ENCODE data around the gene IMMP2L. TPM values are rescaled to one million over a fixed set of nuclear protein-coding genes. Genes with fewer than 3 reads are reported as not detected.

Gene IMMP2L
- total RNA-seq, 4 donors from 2014 or later, result 8.3 to 19.2 (median 17.8) TPM

- Histone ChIP-seq H3K36me3 (no peaks in the 10 kb centered on the region), H3K4me1 (no peaks in the 10 kb centered on the region), H3K4me3 (no peak overlapping the region), H3K27ac (no peak overlapping the region), H3K27me3 (no peaks in the 10 kb centered on the region), H3K9me3 (no peaks in the 10 kb centered on the region)
- intact Hi-C loops (cut with DNase I; ENCODE audit: low total_unique reads), result no loop called here
- no peak for TF ChIP-seq POLR2A (IDR thresholded peaks at IDR 0.05)
- TF ChIP-seq, protein P1, sequence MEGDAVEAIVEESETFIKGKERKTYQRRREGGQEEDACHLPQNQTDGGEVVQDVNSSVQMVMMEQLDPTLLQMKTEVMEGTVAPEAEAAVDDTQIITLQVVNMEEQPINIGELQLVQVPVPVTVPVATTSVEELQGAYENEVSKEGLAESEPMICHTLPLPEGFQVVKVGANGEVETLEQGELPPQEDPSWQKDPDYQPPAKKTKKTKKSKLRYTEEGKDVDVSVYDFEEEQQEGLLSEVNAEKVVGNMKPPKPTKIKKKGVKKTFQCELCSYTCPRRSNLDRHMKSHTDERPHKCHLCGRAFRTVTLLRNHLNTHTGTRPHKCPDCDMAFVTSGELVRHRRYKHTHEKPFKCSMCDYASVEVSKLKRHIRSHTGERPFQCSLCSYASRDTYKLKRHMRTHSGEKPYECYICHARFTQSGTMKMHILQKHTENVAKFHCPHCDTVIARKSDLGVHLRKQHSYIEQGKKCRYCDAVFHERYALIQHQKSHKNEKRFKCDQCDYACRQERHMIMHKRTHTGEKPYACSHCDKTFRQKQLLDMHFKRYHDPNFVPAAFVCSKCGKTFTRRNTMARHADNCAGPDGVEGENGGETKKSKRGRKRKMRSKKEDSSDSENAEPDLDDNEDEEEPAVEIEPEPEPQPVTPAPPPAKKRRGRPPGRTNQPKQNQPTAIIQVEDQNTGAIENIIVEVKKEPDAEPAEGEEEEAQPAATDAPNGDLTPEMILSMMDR (IDR thresholded peaks at IDR 0.05 in 4 of 5, conservative IDR thresholded peaks at IDR 0.05 in 1 of 5), result no peak
- in situ Hi-C loops (cut with MboI; ENCODE audit: low sequenced_read_pairs in 4 of 4), result no loop called here
- DNase-seq (no peak), ATAC-seq (no peak)
These were observed 632.6 kb downstream of the IMMP2L start for GRCh38 chr7:110929480-110930249.

DNA sequence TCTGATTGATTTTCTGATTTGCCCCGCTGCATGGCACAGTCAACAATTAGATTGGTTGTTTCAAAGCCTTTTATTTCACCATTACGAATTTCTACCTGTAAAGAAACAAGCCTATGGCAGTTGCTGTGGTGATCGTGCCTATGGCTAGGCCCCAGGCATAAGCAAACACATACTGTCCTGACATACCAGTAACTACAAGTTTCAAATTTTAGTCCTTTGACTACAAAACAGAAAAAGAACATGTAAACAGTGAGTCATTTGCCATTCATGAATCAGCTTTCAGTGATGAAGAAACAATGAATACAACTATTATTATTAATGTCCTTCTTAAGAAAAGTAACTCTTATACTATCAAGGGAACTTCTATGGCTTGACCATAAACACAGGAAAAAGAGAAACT lies 639.4 kb downstream of the IMMP2L start:
- Histone ChIP-seq H3K36me3 (no peaks in the 10 kb centered on the region), H3K27me3 (no peaks in the 10 kb centered on the region), H3K4me3 (no peak overlapping the region), H3K27ac (no peak overlapping the region), H3K4me1 (no peaks in the 10 kb centered on the region), H3K9me3 (no peaks in the 10 kb centered on the region)
- ATAC-seq (no peak), DNase-seq (no peak)
- no peak for TF ChIP-seq POLR2A (IDR thresholded peaks at IDR 0.05)
- TF ChIP-seq, protein P1 (IDR thresholded peaks at IDR 0.05 in 4 of 5, conservative IDR thresholded peaks at IDR 0.05 in 1 of 5), result no peak
- in situ Hi-C loops (cut with MboI; ENCODE audit: low sequenced_read_pairs in 4 of 4) (no loop called here), intact Hi-C loops (cut with DNase I; ENCODE audit: low total_unique reads) (no loop called here)

DNA sequence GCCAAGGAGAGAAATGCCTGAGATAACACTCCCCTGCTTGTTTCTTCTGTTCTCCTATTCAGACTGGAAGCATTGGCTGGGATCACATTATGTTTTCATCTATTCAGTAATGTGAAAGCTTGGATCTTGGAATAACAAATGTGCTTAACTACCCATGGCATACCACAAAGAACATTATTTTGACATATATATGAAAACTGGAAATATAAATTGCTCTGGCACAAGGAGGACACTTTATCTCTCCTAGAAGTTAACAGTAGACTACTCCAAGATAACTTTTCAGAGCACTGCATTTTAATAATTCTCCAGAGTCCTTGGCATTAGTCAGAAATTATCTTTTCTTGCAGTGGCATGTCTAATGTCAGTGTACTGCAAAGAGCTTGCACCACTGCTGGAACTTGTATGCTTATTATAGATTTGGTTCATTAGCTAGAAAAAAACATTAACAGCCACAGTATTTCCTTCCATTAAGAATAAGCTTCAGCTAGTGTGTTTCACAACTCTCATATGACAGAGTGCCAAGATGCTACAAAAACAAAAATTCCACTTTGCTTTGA lies 640.6 kb downstream of the IMMP2L start:
- H3K27ac ChIP-seq, result no peak overlapping the region
- TF ChIP-seq, protein P1 (IDR thresholded peaks at IDR 0.05 in 4 of 5, conservative IDR thresholded peaks at IDR 0.05 in 1 of 5), result no peak
- no peak for TF ChIP-seq POLR2A (IDR thresholded peaks at IDR 0.05)
- no peaks in the 10 kb centered on the region for H3K27me3 ChIP-seq
- no peak overlapping the region for H3K4me3 ChIP-seq
- no peaks in the 10 kb centered on the region for H3K9me3 ChIP-seq
- no peaks in the 10 kb centered on the region for H3K36me3 ChIP-seq
- ATAC-seq (no peak), DNase-seq (no peak)
- H3K4me1 ChIP-seq, result no peaks in the 10 kb centered on the region
- in situ Hi-C loops (cut with MboI; ENCODE audit: low sequenced_read_pairs in 4 of 4), result no loop called here
- intact Hi-C loops (cut with DNase I; ENCODE audit: low total_unique reads), result no loop called here

DNA sequence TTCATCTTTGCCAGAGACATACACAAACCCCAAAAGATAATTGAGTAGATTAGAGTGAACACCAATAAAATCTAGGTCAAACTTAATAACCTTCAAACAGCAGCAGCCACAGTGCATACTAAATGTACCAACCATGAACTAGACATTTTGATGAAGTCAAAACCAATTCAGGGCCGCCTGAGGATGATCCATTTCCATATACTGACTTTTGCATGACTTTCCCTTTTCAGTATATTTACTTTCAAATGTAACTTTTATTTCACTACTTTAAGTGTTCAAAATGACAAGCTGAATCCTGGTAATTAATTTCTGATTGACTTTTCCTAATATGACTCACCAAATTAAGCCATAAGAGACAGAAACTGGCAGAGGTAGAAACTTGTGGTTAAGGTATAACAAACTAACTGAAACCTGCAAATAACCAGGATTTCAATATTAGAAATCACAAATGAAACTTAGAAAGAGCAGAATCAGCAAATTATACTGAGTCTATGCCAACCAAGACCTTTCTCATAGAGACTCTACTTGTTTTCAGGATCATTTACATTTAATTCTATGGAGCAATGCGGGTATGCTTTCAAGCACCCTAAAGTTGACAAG lies 643.2 kb downstream of the IMMP2L start:
- TF ChIP-seq, protein P1 (IDR thresholded peaks at IDR 0.05 in 4 of 5, conservative IDR thresholded peaks at IDR 0.05 in 1 of 5), result no peak
- no peak for TF ChIP-seq POLR2A (IDR thresholded peaks at IDR 0.05)
- ATAC-seq (no peak), DNase-seq (no peak)
- in situ Hi-C loops (cut with MboI; ENCODE audit: low sequenced_read_pairs in 4 of 4), result no loop called here
- H3K4me3 ChIP-seq, result no peak overlapping the region
- no peaks in the 10 kb centered on the region for H3K9me3 ChIP-seq
- H3K36me3 ChIP-seq, result no peaks in the 10 kb centered on the region
- H3K4me1 ChIP-seq, result no peaks in the 10 kb centered on the region
- no peak overlapping the region for H3K27ac ChIP-seq
- intact Hi-C loops (cut with DNase I; ENCODE audit: low total_unique reads), result no loop called here
- no peaks in the 10 kb centered on the region for H3K27me3 ChIP-seq

Measured in gastrocnemius medialis (tissue), 4 donors.